Measurements from ENCODE around the gene GRAMD1B.

GRCh38 chr11:123564221-123564620, 134.2 kb downstream of the GRAMD1B start:
- TF ChIP-seq, protein P1, sequence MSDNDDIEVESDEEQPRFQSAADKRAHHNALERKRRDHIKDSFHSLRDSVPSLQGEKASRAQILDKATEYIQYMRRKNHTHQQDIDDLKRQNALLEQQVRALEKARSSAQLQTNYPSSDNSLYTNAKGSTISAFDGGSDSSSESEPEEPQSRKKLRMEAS (IDR thresholded peaks at IDR 0.05; ENCODE audit: low read depth, low read length): no peak
- TF ChIP-seq, protein P2, sequence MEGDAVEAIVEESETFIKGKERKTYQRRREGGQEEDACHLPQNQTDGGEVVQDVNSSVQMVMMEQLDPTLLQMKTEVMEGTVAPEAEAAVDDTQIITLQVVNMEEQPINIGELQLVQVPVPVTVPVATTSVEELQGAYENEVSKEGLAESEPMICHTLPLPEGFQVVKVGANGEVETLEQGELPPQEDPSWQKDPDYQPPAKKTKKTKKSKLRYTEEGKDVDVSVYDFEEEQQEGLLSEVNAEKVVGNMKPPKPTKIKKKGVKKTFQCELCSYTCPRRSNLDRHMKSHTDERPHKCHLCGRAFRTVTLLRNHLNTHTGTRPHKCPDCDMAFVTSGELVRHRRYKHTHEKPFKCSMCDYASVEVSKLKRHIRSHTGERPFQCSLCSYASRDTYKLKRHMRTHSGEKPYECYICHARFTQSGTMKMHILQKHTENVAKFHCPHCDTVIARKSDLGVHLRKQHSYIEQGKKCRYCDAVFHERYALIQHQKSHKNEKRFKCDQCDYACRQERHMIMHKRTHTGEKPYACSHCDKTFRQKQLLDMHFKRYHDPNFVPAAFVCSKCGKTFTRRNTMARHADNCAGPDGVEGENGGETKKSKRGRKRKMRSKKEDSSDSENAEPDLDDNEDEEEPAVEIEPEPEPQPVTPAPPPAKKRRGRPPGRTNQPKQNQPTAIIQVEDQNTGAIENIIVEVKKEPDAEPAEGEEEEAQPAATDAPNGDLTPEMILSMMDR (IDR thresholded peaks at IDR 0.05; ENCODE audit: low read depth, low read length): no peak
